Right lung (tissue), 5 donors: ENCODE results near the gene ZNF830. TPM values are rescaled to one million over a fixed set of nuclear protein-coding genes. Genes with fewer than 3 reads are reported as not detected.
"Not testable (repeated sequence)": the region's sequence is repeated elsewhere in the genome, so short reads cannot be mapped to it uniquely, and the experiment has no call there.

ENCODE experiments used
- DNase-seq, 2 donors: peaks; one replicate each; pipeline ENCODE4 v3.0.0-alpha.2; 2013
- polyA plus RNA-seq, 5 donors: library from polyadenylated mRNA; unstranded; fragments of 120-200 nt; gene quantifications; one replicate each; pipeline versions ENCODE4 v1.2.1 to v1.2.3, GENCODE V29; 2013; ENCODE audit warnings: inconsistent platforms in 1 of 5, low replicate concordance in 1 of 5; ENCODE audit not compliant: insufficient read length in 5 of 5, insufficient read depth in 1 of 5

ZNF830 gene
- polyA plus RNA-seq, 5 donors, result 20.8 to 25.3 (median 22.9) TPM

GRCh38 chr17:34988644-34989043 is 27.3 kb downstream of the ZNF830 start:
- DNase-seq, result no peak

- DNase-seq, result no peak
These were observed 28.1 kb downstream of the ZNF830 start for GRCh38 chr17:34989473-34989872.

GRCh38 chr17:34990921-34991365 is 29.6 kb downstream of the ZNF830 start:
- no peak for DNase-seq

DNA sequence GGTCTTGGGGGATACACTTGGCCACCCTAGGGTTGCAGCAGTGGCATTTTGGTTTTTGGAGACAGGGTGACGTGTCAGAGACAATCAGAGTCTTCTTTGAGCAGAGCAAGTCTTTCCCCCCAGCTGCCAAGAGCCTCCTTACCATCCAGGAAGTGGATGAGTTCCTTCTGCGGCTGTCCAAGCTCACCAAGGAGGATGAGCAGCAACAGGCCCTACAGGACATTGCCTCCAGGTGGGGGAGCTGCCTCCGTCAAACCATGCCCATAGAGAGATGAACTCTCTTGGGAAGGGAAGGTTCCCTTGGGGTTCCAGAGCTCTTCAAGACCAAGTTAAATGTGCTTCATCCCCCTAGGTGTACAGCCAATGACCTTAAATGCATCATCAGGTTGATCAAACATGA is 30.3 kb downstream of the ZNF830 start:
- no peak for DNase-seq

DNA sequence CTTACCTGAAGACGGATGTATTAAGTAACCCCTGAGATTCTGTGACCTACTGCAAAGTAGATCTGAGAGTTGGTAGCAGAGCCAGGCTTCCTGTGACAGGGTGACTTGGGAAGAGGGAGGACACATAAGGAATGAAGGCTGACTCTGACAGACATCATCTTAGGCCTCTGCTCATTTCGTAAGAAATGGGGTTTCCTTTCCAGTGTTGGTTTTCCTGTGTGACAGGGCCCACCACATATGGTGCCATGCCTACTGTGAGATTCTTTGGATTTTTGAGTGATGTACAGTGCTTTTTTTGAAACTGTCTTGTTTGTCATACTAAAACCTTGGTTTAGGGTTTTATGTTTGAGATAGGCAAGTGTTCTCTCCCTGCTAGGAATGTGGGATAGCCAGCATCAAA is 31.7 kb downstream of the ZNF830 start:
- DNase-seq, result no peak

- no peak for DNase-seq
These were observed 35.3 kb downstream of the ZNF830 start for GRCh38 chr17:34996422-34997285.

- DNase-seq, result peak; percentile 94 to 96
These were observed 36.1 kb downstream of the ZNF830 start for GRCh38 chr17:34997355-34997862.

DNA sequence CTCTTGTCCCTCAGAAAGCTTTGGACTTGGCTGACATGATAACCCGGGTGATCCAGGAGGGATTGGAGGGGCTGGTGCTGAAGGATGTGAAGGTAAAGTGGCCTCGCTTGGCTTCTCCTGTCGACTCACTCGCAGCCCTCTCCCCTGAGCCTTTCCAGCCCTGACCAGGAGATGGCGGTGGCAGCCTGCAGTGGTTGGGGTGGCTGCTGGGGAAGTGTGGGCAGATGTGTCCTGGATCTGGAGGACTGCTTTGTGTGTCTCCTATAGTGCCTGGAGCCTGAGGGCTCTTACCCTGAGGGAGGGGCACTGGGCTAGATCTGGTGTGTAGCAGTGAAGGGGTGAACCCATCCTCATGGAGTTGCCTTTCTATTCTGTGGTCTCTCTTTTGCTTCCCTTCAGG is 36.9 kb downstream of the ZNF830 start:
- no peak for DNase-seq

DNA sequence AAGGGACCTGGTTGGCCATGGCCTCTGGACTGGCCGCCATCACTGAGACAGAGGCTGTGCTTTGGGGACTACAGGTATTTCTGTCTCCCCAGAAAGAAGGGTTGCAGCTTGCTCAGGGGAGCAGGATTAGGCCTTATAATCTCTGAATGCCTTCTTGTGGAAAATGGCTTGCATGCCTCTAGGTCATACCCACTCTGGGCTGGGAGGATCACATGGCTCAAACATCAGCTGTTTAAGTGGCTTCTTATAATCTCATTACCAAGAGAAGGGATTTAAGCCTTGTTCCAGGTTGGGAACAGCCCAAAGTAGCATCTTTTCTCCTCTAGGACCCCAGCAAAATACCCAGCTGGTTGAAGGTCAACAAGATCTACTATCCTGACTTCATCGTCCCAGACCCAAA is 38.1 kb downstream of the ZNF830 start:
- no peak for DNase-seq

DNA sequence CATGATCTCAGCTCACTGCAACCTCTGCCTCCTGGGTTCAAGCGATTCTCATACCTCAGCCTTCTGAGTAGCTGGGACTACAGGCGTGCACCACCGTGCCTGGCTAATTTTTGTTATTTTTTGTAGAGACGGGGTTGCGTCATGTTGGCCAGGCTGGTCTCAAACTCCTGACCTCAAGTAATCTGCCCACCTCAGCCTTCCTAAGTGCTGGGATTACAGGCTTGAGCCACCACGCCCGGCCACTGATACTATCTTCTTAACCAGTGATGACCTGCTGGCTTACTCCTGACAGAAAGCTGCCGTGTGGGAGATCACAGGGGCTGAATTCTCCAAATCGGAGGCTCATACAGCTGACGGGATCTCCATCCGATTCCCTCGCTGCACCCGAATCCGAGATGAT is 39.6 kb downstream of the ZNF830 start:
- DNase-seq, result not testable (repeated sequence)

DNA sequence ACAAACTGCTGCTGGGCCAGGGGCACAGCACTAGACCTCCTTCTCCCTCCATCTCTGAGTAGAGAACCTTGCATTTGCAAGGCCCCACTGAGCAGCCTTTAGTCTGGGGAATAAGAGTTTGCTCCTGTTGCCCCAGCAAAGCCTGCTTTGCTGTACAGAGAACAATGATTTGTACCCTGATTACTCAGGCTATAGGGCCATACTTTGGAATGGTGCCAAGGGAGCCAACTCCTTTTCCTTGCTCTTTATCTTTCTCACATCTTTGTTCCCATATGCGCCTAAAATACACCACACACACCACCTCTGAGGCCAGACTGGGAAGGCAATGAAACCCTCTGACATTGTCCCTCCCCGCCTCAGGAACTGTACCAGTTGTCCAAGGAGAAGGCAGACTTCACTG is 40.2 kb downstream of the ZNF830 start:
- no peak for DNase-seq

DNA sequence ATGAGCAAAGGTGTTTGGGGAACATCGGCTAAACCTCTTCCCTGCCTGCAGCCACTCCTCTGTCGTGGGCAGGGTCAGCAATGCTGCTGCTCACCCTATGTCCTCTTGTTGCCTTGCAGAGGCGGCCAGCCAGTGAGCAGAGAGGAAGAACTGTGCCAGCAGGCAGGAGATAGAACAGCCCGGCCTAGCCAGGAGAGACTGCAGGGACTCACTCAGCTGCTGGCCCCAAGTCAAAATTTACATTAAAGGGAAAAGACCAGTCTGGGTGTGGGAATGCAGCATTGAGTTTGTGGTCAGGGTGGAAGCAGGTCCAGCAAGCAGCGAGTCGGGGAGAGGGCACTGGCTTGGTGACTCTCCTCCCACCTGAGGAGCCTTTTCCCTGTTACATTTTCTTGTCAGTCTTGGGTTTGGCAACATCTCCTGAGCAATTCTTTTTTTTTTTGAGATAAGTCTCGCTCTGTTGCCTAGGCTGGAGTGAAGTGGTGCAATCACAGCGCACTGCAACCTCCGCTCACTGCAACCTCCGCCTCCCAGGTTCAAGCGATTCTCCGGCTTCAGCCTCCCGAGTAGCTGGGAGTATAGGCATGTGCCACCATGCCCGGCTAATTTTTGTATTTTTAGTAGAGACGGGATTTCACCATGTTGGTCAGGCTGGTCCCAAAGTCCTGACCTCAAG is 41.7 kb downstream of the ZNF830 start:
- no peak for DNase-seq

DNA sequence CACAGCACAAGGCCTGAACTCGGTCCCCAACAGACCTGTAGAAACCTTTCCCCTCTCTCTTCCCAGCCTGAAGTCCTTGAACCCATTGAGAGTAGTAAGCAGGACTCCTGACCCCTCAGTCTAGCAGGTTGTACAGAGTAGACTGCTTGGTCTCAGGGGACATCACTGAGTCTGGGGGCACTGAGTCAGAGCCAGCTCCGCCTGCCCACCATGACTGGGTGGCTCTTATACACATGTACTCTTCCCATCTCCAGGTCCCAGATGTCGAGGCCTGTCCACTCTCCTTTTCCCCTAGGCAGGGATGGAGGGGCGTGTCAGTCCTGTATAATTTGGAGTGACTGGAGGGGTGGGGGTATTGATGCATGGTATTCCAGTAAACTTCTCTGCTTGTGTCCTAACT is 42.4 kb downstream of the ZNF830 start:
- DNase-seq, result no peak

- DNase-seq, result no peak
These were observed 45.0 kb downstream of the ZNF830 start for GRCh38 chr17:35006345-35006744.

- DNase-seq, result no peak
These were observed 45.6 kb downstream of the ZNF830 start for GRCh38 chr17:35006961-35007360.

- no peak for DNase-seq
These were observed 48.8 kb downstream of the ZNF830 start for GRCh38 chr17:35010093-35010492.

GRCh38 chr17:35011671-35012216 is 50.4 kb downstream of the ZNF830 start:
- no peak for DNase-seq

Other genes starting within 250 kb of the ZNF830 start
- 1 to 10 TPM; 3.4 to 5.4 (median 4.2) TPM for gene CCT6B, start 80 bp upstream of the ZNF830 start, polyA plus RNA-seq
- gene LIG3, start 19.0 kb downstream of the ZNF830 start, polyA plus RNA-seq, result 10 to 100 TPM; 25.4 to 36.8 (median 29.0) TPM
- gene RFFL, start 102.2 kb downstream of the ZNF830 start, polyA plus RNA-seq, result 10 to 100 TPM; 19.4 to 22.4 (median 21.0) TPM
- gene RAD51D, start 158.3 kb downstream of the ZNF830 start, polyA plus RNA-seq, result 10 to 100 TPM; 13.6 to 17.0 (median 16.6) TPM
- under 1 TPM in 3 of 5 donors, not detected in 2; 0.14 to 0.41 (median 0.22) TPM for gene FNDC8, start 160.1 kb downstream of the ZNF830 start, polyA plus RNA-seq
- gene NLE1, start 180.8 kb downstream of the ZNF830 start, polyA plus RNA-seq, result 10 to 100 TPM; 15.7 to 24.5 (median 19.4) TPM
- gene UNC45B, start 186.3 kb downstream of the ZNF830 start, polyA plus RNA-seq, result 1 to 10 TPM in 1 of 5 donors, under 1 TPM in 4; 0.31 to 5.8 (median 0.36) TPM
- gene SLC35G3, start 232.9 kb downstream of the ZNF830 start, polyA plus RNA-seq, result under 1 TPM in 1 of 5 donors, not detected in 4; 0.05 TPM